T-helper 17 cell (primary cell): ENCODE measurements around the gene VPS37C. TPM values are rescaled to one million over a fixed set of nuclear protein-coding genes. Genes with fewer than 3 reads are reported as not detected.
A peak's percentile ranks its signal among the peaks of the same experiment; 100 is the strongest.

Experiments used
- ATAC-seq: fragments of 150-1000 bp; cut with Tn5 transposase; 2 replicates; pipeline ENCODE4 v1.10.0; 2021; ENCODE audit warnings: mild to moderate bottlenecking, moderate library complexity
- DNase-seq, 3 donors: peaks; one replicate each; pipeline versions ENCODE4 v3.0.0 to v3.0.0-alpha.2; 2020 to 2021
- H3K9me3 ChIP-seq: one replicate; pipeline ENCODE4 v1.7.0; 2013; ENCODE audit warnings: low read length, mild to moderate bottlenecking; ENCODE audit not compliant: control insufficient read depth, poor library complexity, severe bottlenecking
- H3K27ac Mint-ChIP-seq: one replicate; pipeline ENCODE4 v1.8.0; 2022; ENCODE audit warnings: mild to moderate bottlenecking, moderate library complexity, mixed read lengths
- H3K27me3 Mint-ChIP-seq: one replicate; pipeline ENCODE4 v1.8.0; 2022; ENCODE audit warnings: mixed read lengths
- H3K36me3 Mint-ChIP-seq: one replicate; pipeline ENCODE4 v1.8.0; 2022; ENCODE audit warnings: low read depth, mixed read lengths
- H3K4me1 Mint-ChIP-seq: one replicate; pipeline ENCODE4 v1.8.0; 2022; ENCODE audit warnings: mild to moderate bottlenecking, mixed read lengths
- H3K4me3 Mint-ChIP-seq: one replicate; pipeline ENCODE4 v1.8.0; 2022; ENCODE audit warnings: mild to moderate bottlenecking, moderate library complexity, mixed read lengths
- total RNA-seq, 4 donors: library from RNA in 2 of 4; stranded (reverse) in 2 of 4; gene quantifications; one replicate each; pipeline ENCODE4 v1.2.3 and lab custom pipeline; 2022 to 2026

The VPS37C gene
- total RNA-seq, 2 donors from 2014 or later: 3.5 to 5.6 TPM

DNA sequence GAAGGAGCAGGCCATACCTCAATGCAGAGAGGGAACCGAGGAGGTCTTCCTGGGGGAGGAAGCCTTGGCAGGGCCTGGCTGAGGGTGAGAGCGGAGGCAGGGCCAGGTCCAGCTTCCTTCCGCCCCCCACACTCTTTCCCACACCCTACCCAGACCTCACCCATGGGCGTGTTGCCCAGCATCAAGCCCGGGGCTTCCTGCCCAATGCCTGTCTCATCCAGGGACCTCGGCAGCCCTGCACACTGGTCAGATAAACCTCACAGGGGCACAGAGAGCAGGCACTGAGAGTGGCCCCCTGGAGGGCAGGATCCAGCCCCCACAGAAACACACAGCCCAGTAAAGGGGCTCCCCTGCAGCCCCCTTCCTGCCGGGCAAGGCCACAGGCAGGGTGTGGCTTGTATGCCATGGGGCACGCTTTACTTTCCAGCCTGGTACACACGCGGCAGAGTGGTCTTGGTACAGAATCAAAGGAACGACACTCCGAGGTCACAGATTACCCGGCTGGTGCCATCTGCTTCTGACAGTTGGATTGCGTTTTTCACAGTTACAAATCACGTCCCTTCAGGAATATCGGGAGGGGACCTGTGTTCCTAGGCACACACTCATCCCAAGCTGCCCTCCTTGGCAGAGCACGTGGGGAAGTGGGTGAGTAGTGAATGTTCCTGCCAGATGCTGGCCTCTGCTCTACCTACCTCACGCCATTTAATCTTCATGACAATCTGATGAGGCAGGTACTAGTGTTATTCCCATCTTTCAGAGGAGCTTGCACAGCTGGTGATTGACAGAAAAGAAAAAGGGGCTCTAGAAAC, 79.0 kb downstream of the VPS37C start:
- H3K27me3 Mint-ChIP-seq: no peaks in the 10 kb centered on the region
- no peaks in the 10 kb centered on the region for H3K36me3 Mint-ChIP-seq
- DNase-seq (no peak), ATAC-seq (no peak)
- H3K9me3 ChIP-seq: no peaks in the 10 kb centered on the region
- H3K27ac Mint-ChIP-seq: peak overlapping the region; percentile 100
- peaks cover 42% of the 10 kb centered on the region for H3K4me1 Mint-ChIP-seq
- peak overlapping the region; percentile 91 for H3K4me3 Mint-ChIP-seq

DNA sequence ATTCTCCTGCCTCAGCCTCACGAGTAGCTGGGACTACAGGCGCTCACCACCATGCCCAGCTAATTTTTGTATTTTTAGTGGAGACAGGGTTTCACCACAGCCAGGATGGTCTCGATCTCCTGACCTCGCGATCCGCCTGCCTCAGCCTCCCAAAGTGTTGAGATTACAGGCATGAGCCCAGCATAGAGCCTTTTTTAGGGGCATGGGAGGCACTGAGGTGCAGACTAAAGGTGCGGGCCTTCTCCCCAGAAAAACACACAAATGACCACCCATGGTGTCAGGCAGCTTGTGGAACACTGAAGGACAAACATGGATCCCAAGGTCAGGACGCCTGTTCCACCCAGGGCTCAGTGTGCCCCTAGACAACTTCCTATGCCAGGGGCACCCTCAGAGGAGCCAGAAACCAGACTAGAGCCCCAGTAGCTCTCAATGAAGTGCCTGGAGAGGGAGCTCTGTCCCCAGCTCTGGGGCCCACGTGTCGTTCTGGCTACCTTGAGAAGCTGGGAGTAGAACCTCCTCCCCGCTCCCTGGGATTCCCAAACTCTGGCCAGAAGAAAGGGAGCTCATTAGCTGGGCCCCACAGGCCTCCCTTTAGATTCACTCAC, 80.1 kb downstream of the VPS37C start:
- Mint-ChIP-seq H3K36me3 (no peaks in the 10 kb centered on the region), H3K4me1 (peaks cover 51% of the 10 kb centered on the region), H3K27ac (peak overlapping the region; percentile 100), H3K27me3 (no peaks in the 10 kb centered on the region), H3K4me3 (peak overlapping the region; percentile 91)
- no peaks in the 10 kb centered on the region for H3K9me3 ChIP-seq
- ATAC-seq (no peak), DNase-seq (no peak)

DNA sequence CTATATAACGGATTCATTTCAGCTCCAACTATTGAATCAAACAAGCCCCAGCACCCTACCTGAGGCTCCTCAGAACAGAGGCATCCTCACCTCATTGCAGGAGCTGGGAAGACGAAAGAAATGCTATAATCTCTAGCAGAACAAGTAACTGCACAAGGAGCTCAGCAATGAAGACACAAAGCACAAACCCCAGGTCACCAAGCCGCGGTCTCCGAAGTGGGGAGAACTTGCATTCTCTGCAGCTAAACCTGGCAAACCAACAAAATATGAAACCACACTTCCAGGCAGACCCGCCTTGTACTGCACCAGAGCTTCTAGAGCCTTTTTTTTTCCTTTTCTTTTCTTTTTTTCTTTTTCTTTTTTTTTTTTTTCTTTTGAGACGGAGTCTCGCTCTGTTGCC, 80.7 kb downstream of the VPS37C start:
- H3K9me3 ChIP-seq: no peaks in the 10 kb centered on the region
- DNase-seq (no peak), ATAC-seq (peak; percentile 34)
- no peaks in the 10 kb centered on the region for H3K36me3 Mint-ChIP-seq
- peak overlapping the region; percentile 100 for H3K27ac Mint-ChIP-seq
- peaks cover 54% of the 10 kb centered on the region for H3K4me1 Mint-ChIP-seq
- no peaks in the 10 kb centered on the region for H3K27me3 Mint-ChIP-seq
- H3K4me3 Mint-ChIP-seq: peak overlapping the region; percentile 91

Other genes starting within 250 kb of the VPS37C start
- 10 to 100 TPM; 42.8 to 52.7 TPM for gene TMEM109, start 247.3 kb downstream of the VPS37C start, total RNA-seq
- gene TMEM132A, start 237.0 kb downstream of the VPS37C start, total RNA-seq: not detected
- 10 to 100 TPM in 1 of 2 donors, 1 to 10 TPM in 1; 3.5 to 11.2 TPM for gene SLC15A3, start 209.2 kb downstream of the VPS37C start, total RNA-seq
- gene CD6, start 189.7 kb downstream of the VPS37C start, total RNA-seq: 100 to 1,000 TPM; 533 to 568 TPM
- gene CD5, start 58.9 kb downstream of the VPS37C start, total RNA-seq: 100 to 1,000 TPM; 310 to 362 TPM
- gene PGA3, start 42.1 kb upstream of the VPS37C start, total RNA-seq: not detected
- gene PGA4, start 60.9 kb upstream of the VPS37C start, total RNA-seq: not detected
- gene PGA5, start 79.7 kb upstream of the VPS37C start, total RNA-seq: not detected
- 1 to 10 TPM in 1 of 2 donors, under 1 TPM in 1; 0.65 to 1.4 TPM for gene VWCE, start 133.9 kb upstream of the VPS37C start, total RNA-seq
- 100 to 1,000 TPM; 147 to 184 TPM for gene DDB1, start 171.7 kb upstream of the VPS37C start, total RNA-seq
- 10 to 100 TPM; 39.6 to 41.9 TPM for gene TKFC, start 171.8 kb upstream of the VPS37C start, total RNA-seq
- gene CYB561A3, start 200.5 kb upstream of the VPS37C start, total RNA-seq: 10 to 100 TPM; 32.4 to 35.6 TPM
- gene TMEM138, start 200.9 kb upstream of the VPS37C start, total RNA-seq: 10 to 100 TPM; 46.1 to 48.9 TPM
- 1 to 10 TPM; 5.1 to 5.9 TPM for gene TMEM216, start 231.2 kb upstream of the VPS37C start, total RNA-seq